RWPE2 (cell line): ENCODE measurements around the gene NECTIN1.
A peak's percentile ranks its signal among the peaks of the same experiment; 100 is the strongest.

Experiments
- ATAC-seq: fragments of 200-7000 bp; cut with Tn5 transposase; 3 replicates; pipeline ENCODE4 v1.9.1; 2021; ENCODE audit warnings: low read depth
- DNase-seq: peaks from one replicate; pipeline ENCODE4 v3.0.0-alpha.2; 2020; ENCODE audit warnings: low spot score
- H3K27ac ChIP-seq: fragments of 450-650 bp; 2 replicates; pipeline ENCODE4 v1.5.1; 2017; ENCODE audit warnings: mild to moderate bottlenecking; ENCODE audit not compliant: poor library complexity, severe bottlenecking
- H3K27me3 ChIP-seq: fragments of 250-450 bp; sonication (Bioruptor Pico); 2 replicates; pipeline ENCODE4 v1.5.1; 2021; ENCODE audit warnings: mild to moderate bottlenecking, moderate library complexity; ENCODE audit not compliant: insufficient read depth, poor library complexity, severe bottlenecking
- H3K36me3 ChIP-seq: fragments of 250-450 bp; sonication (Bioruptor Pico); 2 replicates; pipeline ENCODE4 v1.5.1; 2020; ENCODE audit warnings: low read depth, mild to moderate bottlenecking, moderate library complexity
- H3K4me1 ChIP-seq: fragments of 250-450 bp; sonication (Bioruptor Pico); 2 replicates; pipeline ENCODE4 v1.5.1; 2021; ENCODE audit warnings: mild to moderate bottlenecking, moderate library complexity; ENCODE audit not compliant: insufficient read depth, poor library complexity, severe bottlenecking
- H3K4me3 ChIP-seq: fragments of 250-450 bp; sonication (Bioruptor Pico); 2 replicates; pipeline ENCODE4 v1.5.1; 2021; ENCODE audit warnings: mild to moderate bottlenecking, moderate library complexity; ENCODE audit not compliant: severe bottlenecking
- H3K9me3 ChIP-seq: fragments of 250-450 bp; sonication (Bioruptor Pico); 2 replicates; pipeline ENCODE4 v1.5.1; 2021; ENCODE audit warnings: mild to moderate bottlenecking, moderate library complexity; ENCODE audit not compliant: severe bottlenecking
- CTCF ChIP-seq: fragments of 450-650 bp; IDR thresholded peaks from one replicate; pipeline ENCODE4 v1.5.1; 2017; ENCODE audit warnings: mild to moderate bottlenecking, moderate library complexity; ENCODE audit not compliant: poor library complexity, severe bottlenecking

The NECTIN1 gene

GRCh38 chr11:119626871-119627270, 102.1 kb downstream of the NECTIN1 start:
- no peak for ATAC-seq
- Histone ChIP-seq H3K4me1 (no peaks in the 10 kb centered on the region), H3K36me3 (no peaks in the 10 kb centered on the region), H3K27ac (no peak overlapping the region), H3K27me3 (no peaks in the 10 kb centered on the region), H3K4me3 (no peak overlapping the region), H3K9me3 (no peaks in the 10 kb centered on the region)
- no peak for DNase-seq
- no peak for TF ChIP-seq CTCF

GRCh38 chr11:119626197-119626841, 102.7 kb downstream of the NECTIN1 start:
- DNase-seq (no peak), ATAC-seq (no peak)
- no peaks in the 10 kb centered on the region for H3K9me3 ChIP-seq
- no peak overlapping the region for H3K27ac ChIP-seq
- no peak overlapping the region for H3K4me3 ChIP-seq
- H3K27me3 ChIP-seq, result no peaks in the 10 kb centered on the region
- no peak for TF ChIP-seq CTCF
- no peaks in the 10 kb centered on the region for H3K4me1 ChIP-seq
- no peaks in the 10 kb centered on the region for H3K36me3 ChIP-seq

GRCh38 chr11:119625206-119625978, 103.6 kb downstream of the NECTIN1 start:
- ATAC-seq (no peak), DNase-seq (no peak)
- H3K9me3 ChIP-seq, result no peaks in the 10 kb centered on the region
- no peaks in the 10 kb centered on the region for H3K27me3 ChIP-seq
- no peak overlapping the region for H3K4me3 ChIP-seq
- H3K36me3 ChIP-seq, result no peaks in the 10 kb centered on the region
- no peaks in the 10 kb centered on the region for H3K4me1 ChIP-seq
- no peak for TF ChIP-seq CTCF
- H3K27ac ChIP-seq, result no peak overlapping the region

GRCh38 chr11:119624629-119625028, 104.4 kb downstream of the NECTIN1 start:
- peak; percentile 0 for TF ChIP-seq CTCF
- H3K27me3 ChIP-seq, result no peaks in the 10 kb centered on the region
- no peaks in the 10 kb centered on the region for H3K9me3 ChIP-seq
- H3K36me3 ChIP-seq, result no peaks in the 10 kb centered on the region
- no peak for ATAC-seq
- no peak for DNase-seq
- H3K4me1 ChIP-seq, result no peaks in the 10 kb centered on the region
- no peak overlapping the region for H3K27ac ChIP-seq
- H3K4me3 ChIP-seq, result no peak overlapping the region
